ENCODE results near the gene DDRGK1.

The DDRGK1 gene

DNA sequence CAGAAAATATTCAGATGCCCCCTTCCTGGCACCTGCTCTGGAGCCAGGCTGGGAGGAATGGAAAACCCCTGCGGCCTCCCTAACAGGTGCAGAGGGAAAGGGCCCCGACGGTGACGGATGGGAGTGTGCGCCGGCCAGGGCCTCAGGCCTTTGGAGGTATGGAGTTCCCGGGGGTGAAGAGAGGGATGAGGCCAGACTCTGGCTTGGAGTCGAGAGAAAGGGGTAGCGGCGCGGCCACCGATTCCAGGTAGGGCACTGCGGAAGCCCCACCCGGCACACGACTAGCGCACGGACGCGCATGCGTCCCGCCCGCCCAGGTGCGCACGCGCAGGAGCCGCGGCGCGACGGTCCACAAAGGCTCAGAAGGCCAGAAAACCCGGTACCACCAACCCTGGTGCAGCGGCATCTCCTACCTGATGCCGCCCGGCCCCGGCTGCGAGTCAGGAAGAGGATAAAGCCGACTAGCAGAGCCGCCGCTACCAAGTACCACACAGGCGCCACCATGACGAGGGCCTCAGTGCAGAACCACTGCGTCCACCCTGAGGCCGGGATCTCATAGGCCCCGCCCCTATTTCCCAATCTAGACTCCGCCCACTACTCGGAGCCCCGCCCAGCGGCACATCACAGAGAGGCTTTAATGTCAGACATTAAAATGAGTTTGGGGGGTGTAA is at the start of gene DDRGK1:
TSS of gene DDRGK1 (minus strand) at position 559 of the 671 bp plus-strand sequence. CDS start at position 504, 55 bp downstream.
- peak; percentile 85 for DNase-seq

DNA sequence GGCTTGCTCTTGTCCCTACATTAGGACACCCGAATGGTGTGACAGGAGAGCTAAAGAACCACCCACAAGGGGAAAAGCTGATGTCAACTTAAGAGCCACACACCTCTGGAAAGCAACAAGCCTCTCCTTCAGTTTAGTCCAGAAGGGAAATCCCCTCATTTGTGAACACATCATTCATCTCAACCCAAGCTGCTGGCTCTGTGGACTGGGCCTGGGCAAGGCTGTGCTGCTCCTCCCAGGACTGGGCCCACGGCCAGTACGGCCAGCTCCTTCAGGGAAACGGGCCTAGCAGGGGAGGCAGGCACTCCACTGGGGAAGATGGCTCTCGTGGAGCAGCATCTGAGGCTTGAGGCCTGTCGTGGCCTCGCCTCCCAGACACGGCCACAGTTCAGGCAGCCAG is 47.3 kb upstream of the DDRGK1 start:
- DNase-seq = no peak

DNA sequence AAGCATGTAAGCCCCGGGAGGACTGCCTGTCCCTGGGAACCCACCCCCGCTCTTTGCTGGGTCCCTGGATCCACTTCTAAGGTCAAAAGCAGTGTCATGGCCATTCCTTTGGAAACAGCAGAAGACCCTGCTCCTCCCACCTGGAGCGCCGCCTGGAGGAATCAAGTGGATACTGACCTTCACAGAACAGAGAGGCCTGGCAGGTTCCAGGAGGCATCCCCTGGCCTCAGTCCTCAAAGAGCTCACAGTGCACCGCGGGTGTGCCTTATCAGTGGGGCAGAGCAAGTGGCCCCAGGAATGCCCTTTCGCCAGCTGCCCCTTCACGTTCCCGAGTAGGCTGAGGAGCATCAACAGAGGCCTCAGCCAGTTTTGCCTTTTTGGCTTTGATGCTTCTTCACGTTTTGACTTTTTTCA is 45.6 kb upstream of the DDRGK1 start:
- peak; percentile 90 for DNase-seq

DNA sequence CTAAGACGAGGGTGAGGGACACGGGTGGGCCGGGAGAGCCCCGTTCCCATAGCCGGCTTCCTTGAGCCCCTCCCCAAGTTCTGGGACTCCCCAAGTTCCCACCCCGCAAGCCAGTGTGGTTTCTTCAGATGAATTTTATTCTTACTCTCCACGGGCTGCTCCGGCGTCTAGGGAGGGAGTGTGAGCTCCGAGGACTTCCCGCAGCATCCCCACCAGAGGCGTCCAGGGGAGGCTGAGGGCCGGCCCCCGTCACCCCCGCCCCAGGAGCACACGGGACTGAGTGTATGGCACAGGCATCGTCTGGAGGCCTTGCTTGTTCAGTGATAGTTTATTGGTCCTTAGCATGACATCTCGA is 44.5 kb upstream of the DDRGK1 start:
- no peak for DNase-seq

DNA sequence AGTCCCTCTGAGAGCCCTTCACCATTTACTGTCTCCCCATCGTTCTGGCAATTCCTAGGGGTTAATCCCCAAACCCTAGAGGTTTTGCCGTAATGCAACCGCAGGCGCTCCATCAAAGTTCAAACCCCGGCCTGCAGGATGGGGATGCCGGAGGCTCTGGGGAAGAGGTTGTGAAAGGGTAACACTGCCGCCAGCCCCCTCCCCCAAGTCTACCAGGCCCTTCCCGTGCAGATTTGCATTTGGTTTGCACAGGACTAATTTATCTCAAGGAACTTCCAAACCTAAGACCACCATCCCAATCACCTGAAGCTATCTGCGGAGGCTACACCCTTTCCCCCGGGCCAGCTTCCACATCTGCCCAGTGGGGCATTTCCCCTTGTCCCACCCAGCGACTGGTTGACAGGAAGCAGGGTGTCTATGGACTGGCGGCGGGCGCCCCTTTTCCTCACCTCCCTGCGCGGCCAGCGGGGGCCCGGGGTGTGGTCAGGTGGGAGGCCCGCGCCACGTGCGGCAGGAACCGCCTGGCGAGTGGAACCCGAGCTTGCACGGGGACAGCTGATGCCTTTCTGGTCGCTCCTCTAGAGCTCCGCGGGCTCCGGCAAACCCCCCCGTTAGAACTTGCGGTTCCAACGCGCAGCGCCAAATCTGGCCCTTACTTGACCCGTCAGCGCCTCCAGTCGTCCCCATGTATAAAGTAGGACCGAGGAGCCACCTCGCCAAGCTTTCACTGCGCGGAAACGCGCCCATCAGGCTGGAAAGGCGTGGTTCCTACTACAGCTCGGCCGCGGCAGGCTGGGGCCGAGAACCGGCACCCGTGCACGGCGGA is 43.9 kb upstream of the DDRGK1 start:
- no peak for DNase-seq

DNA sequence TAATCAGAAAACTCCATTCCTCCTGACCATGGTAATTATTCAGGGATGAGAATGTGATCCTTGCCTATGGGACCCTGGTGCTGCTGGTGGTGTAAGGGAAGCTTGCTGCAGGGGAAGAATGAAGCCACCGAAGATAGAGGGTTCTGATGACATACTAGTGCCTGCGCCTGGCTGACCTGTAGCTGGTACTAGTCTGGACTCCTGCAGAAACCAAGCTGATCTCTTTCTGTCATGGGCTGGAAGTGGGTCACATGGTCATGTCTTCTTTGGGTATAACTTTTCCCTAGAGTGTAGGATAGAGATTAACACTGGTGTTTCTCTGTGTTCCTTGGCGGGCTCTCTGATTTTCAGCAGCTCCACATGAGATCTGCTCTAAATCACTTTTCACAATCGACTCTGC is 43.2 kb upstream of the DDRGK1 start:
- DNase-seq = no peak

DNA sequence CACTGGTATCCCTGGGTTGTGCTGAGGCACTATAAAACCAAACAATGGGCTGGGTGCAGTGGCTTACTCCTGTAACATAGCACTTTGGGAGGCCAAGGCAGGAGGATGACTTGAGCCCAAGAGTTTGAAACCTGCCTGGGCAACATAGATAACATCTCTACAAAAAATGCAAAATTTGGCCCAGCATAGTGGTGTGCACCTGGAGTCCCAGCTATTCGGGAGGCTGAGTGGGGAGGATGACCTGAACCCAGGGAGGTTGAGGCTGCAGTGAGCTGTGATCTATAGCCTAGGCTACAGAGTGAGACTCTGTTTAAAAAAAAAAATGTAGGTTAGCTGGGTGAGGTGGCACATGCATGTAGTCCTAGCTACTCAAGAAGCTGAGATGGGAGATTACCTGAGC is 42.2 kb upstream of the DDRGK1 start:
- no peak for DNase-seq

DNA sequence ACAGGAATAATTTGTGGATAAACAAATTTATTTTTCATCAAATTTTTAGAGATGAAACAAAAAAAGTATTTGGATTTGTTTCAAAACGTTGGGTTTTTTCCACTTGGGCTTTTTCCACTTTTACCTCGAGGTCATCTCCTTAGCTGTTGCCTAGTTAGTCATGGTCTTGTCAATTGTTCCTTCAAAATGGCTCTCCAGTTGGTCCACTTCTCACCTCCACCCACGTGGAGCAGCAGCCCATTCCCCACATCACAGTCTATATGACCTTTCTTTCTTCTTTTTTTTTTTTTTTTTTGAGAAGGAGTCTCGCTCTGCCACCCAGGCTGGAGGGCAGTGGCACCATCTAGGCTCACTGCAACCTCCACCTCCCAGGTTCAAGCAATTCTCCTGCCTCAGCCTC is 41.2 kb upstream of the DDRGK1 start:
- no peak for DNase-seq

DNA sequence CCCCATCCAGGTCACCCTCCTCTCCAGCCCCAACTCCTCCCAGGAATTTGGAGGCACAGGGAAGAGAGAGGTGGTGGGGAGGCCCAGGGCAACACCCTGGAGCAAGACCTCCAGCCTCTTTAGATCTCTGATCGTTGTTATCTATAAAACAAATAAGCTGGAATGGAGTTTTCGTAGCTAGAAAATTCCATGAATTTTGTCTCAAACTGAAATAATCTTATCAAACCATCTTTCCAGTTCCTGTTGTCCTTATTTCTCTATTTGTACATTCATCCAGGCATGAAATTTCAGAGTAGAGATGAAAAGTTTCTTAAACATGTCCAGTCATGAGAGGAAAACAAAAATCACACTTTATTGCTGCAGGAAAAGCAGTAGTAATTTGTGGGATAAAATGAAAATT is 40.7 kb upstream of the DDRGK1 start:
- no peak for DNase-seq

DNA sequence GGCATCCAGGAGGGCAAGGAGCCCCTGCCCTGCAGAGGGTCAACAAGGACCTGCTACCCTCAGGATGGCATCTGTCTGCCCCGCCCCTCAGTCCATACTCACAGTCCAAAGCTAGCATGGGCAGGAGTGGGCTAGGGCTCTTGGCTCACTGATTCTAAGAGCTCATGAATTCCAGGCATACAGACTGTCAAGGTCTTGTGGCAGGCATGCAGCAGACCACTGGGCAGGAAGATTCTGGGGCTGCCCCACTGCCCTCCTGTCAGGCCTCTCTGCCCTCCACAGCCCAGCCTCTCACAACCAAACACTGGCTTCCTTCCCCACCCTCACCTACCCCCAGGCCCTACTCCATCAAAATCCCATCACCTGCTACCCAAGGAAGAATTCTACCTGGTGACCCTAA is 40.1 kb upstream of the DDRGK1 start:
- no peak for DNase-seq

DNA sequence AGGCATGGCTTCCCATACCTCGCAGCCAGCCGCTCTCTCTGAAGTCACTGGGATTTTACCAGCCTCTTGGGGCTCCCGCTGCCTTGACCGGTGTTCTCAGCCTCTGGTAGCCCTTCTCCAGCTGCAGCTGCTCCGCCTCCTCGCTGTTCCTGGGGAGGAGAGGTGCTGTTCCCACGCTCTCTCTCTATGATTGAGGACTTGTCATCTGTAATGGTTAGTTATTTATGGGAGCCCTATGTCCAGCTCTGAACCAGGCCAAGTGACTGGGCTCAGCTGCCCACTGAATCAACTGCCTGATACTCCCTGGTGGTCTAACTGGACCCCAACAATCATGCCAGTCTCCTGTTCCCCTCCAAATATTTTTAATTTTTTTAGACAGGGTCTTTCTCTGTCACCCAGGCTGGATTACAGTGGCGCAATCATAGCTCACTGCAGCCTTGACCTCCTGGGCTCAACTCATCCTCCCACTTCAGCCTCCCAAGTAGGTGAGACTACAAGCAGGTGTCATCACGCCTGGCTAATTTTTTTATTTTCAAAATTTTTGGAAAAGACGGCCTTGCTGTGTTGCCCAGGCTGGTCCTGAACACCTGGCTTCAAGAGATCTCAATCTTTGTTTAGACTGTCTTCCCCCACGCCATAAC is 39.4 kb upstream of the DDRGK1 start:
- DNase-seq = no peak

DNA sequence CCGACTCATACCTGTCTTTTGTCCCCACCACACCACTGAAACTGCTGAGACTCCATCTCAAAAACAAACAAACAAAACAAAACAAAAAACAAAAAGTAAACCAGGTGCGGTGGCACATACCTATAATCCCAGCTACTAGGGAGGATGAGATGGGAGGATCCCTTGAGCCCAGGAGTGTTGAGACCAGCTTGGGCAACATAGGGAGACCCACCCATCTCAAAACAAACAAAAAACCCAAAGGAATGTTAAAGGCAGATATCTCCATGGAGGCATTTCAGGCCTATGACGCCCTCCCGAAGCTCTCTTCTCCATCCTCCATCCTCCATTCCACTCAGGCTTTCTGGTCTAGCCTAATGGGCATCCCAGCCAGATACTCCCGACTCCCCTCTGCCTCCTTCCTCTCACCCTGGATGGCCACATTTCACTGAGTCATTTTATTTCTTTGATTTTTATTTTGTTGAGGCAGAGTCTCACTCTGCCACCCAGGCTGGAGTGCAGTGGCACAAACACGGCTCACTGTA is 37.8 kb upstream of the DDRGK1 start:
- DNase-seq = no peak

DNA sequence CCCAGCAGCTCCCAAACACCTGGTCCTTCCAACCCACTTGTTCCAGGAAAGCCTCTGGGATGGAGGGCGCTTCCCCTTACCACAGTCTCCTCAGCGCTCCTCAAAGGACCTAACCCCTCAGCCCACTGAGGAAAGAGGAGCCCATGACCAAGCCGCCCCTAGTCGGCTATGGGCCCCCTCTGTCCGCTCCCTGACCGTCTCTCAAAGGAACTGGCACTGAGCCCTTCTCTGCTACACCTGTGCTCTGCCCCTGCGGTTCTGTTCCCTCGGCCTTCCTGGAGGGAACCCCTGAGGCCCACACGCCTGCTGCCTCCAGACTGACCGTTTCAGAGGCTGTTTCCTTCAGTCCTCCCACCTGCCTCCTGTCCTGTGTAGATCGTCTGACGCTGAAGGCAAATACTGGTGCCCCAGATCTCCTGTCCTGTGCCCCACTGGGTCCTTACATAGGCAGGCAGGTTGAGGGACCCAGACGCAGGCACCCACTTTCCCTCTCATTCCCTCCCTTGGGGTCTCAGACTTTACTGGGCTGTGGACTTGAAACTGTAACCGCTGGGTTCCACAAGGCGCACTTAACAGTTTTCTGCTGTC is 36.4 kb upstream of the DDRGK1 start:
- DNase-seq = no peak

DNA sequence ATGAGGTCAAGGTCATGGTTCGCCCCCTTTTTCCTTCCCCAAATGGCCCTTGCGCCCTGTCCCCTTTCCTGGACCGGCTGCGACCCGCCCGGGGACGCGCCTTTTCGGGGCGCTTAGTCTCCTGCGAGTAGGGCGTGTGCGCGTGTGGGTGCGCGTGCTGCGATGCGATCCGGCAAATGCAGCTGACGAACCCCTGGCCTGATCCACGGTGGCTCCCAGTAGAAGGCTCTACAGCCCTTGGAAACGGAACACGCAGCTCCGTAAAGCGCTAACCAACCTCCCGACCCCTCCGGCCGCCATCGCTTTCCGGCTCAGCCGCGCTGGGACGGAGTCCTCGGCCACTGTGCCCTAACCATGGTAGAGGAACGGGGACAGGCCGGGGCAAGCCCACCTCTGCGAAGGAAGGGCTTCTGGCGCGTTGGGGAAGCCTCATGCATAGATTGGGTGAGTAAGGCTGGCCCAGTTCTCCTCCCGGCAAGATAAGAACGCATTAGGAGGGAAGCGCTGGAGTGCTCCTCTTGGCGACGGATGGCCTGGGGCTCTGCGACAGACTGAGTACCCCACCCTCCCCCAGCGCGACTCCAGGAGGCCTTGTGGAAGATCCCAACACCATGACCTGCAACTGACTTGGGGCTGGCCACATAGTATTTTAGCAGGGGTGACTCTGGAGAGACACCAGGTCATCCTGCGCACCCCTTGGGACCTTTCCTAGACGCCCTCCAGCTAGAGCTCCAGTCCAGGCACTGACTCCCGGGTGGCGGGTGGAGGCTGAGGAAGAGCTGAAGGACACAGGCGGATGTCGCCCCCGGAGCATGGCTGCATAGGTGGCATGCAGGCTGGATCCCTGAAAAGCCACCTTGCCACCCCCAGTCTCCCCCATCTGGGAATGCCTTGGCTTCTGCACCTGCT is 35.6 kb upstream of the DDRGK1 start:
- no peak for DNase-seq

DNA sequence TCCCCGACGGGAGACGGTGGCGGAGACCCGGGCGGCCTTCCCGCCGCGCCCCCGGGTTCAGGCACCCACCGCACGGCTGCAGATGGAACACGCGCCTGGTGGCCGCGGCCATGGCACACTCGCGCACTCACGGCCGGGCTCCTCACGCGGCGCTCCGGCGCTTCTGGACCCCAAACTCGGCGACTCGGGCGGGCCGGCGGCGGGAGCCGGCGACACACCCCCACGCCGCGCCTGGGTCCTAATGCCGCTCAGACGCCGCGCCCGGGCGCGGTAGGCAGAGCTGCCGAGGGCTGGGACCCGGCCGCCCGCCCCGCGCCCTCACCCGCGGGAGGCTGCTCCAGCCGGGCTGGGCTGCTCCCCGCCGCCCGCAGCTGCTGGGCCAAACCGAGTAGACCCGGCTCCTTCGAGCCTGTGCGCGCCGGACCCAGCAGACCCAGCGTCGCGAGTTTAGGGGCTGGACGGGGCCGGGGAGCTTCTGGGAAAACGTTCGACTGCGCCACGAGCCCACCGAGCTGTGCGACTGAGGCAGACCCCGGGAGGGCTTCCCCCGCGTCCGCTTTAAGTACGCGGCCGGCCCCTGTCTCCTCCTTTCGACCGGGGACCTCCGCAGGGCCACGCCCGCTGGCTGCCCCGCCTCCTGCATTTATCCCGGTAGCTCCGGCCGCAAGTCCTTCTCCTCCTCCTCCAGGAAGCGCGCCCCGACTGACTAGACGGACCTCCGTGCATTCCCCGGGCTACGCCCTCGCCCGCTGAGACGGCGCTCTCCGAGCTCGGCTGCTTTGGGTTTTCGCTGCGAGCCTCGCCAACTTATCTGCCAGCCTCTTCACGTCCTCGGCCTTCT is 34.8 kb upstream of the DDRGK1 start, which contains the start of gene SLC4A11:
TSS of gene SLC4A11 (minus strand) at position 165 of the 841 bp plus-strand sequence. CDS start at position 112, 53 bp downstream.
- peak; percentile 87 for DNase-seq

DNA sequence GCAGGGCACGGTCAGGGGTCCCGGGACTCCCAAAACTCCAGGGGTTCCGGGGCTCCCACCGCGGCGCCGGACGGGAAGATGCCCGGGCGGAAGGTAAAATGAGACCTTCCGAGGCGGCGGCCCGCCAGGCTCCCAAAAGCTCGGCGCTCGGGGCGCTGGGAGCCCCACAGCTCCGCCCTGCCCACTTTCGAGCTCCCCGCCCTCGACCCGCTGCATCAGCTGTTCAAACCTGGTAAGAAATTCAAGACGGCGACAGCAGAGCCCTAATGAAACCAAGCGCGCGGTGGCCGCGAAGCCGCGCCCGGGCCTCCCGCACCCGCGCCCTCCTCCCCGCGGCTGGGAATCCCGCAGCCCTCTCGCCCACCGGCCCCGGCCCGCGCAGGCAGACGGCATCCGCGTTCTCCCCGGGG is 34.1 kb upstream of the DDRGK1 start:
- no peak for DNase-seq

DNA sequence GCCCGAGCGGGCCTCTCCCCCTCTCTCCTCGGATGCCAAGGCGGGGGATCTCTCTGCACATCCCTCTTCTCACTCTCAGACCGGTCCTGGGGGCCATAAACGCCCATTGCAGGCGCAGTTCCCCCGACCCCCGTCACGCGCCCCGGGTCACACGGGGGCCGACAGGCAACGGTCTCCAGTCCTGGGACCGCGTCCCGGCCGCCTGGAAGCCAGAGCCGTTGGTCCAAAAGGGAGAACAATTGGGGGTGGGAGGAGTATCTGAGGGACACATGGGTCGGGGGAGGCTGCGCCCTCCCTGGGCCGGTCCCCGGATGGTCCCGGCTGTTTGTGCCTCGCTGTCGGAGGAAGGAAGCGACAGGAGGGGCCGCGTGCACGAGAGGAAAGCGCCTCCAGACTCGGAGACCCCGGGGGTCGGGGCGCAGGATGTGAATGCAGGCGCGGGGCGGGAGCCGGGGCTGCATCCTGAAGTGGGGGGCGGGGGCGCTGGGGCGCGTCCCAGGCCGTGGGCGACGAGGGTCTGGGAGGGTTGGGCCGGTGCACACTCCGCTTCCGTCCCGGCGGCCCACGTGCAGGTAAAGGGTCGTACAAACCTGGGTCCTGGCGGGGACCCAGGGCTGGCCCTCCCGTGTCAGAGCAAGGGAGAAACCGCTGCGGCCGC is 33.6 kb upstream of the DDRGK1 start:
- DNase-seq = no peak

DNA sequence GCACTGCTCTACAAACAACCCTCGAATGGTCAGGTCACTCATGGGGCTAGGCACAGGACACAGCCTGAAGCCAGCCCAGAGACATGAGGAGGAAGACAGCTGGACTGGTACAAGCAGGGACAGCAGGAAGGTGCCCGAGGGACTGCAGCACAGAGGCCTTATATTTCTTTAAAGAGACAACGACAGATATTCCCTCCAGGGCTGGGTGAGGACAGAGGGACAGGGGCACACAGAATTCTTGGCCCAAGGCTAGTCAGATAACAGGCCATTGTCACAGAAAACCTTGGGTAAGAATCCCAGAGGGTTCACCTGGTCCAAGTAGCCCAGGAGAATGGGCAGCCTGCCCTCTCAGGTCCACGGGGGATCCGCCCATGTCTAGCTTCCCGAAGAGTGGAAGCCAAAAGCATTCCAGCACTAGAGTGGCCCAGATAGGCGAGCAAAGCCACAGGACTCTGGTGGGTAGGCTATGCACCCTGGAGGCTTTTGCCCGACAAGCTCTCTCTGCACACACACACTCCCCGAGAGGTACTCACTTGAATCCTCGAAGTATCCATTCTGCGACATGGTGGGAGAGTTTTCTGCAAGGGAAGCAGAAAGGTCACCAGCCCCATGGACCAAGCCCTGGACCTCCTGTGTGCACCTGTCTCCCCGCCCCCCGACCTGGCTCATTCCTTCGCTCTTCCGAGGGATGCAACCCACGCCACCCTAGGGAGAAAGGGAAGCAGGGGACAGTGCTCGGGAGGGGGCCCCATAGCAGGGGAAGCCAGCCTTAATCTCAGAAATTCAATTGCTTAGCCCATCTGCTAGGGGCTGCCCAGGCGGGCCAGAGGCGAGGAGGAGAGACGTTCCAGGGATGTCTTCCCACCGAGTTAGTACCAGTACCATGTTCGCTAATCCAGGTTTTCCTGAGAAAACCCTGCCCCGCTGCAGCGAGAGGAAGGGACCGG is 32.8 kb upstream of the DDRGK1 start:
- no peak for DNase-seq

DNA sequence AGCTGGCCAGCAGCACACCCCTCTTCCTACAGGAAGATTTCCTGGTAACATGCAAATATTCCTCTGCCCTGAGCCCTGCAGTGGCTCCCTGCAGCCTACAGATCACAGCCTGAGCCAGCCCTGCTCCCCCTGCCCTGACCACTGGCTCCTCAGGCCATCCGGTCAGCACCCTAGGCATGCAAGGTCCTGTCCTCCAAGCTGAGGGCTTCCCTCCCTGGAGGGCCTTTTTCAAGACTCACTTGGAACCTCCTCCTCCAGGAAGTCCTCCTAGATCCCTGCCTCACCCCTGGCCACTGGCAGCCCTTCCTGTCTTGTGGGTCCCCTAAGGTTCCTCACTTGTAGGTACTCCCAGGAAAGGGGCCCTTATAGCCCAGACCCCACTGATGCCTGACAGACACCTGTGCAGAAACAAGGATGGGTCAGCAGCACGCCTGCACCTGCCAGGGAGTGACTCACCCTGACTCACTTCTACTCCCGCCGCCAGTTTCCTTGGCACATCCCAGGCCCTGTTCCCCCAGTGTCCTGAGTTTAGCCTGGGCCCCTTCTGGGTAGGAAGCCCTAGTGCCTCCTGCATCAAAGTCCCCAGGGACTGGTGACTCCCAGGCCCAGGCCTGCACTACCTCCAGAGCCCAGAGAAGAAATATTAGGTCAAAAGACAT is 31.3 kb upstream of the DDRGK1 start:
- peak; percentile 95 for DNase-seq
